HEK293 (cell line): ENCODE results near the gene MSI2.
A peak's percentile ranks its signal among the peaks of the same experiment; 100 is the strongest.

ENCODE experiments used
- CTCF ChIA-PET: fragments of 350-600 bp; formaldehyde crosslinking; extraction: SDS; loops from one replicate; lab custom pipeline; 2021; ENCODE audit warnings: antibody characterized with exemption; lab: Yijun Ruan, JAX
- POLR2A ChIA-PET: fragments of 300-600 bp; formaldehyde crosslinking; extraction: SDS; loops from one replicate; lab custom pipeline; 2020; ENCODE audit warnings: antibody characterized with exemption, inconsistent platforms; lab: Yijun Ruan, JAX
- H3K27ac ChIP-seq: fragments of 200-500 bp; sonication (Bioruptor generic); 2 replicates; pipeline ENCODE4 v1.5.1; 2014; ENCODE audit warnings: low read depth, low read length, control low read depth, inconsistent platforms; ENCODE audit errors: extremely low read depth
- H3K36me3 ChIP-seq, 2 experiments: fragments of 200-500 bp in 1 of 2; sonication (Bioruptor generic) in 1 of 2; 1 replicate in 1 of 2; 2 replicates in 1 of 2; pipeline ENCODE4 v1.5.1; 2014 to 2017; ENCODE audit warnings: inconsistent platforms in 2 of 2, low read length in 2 of 2; ENCODE audit not compliant: control insufficient read depth in 2 of 2, insufficient read depth in 1 of 2
- H3K4me1 ChIP-seq: fragments of 200-500 bp; sonication (Bioruptor generic); 2 replicates; pipeline ENCODE4 v1.5.1; 2014; ENCODE audit warnings: mild to moderate bottlenecking, low read length, inconsistent platforms; ENCODE audit not compliant: control insufficient read depth, insufficient read depth
- H3K4me3 ChIP-seq: 2 replicates; pipeline ENCODE4 v1.5.1; 2011; ENCODE audit warnings: low read depth, mild to moderate bottlenecking, control low read depth, low read length, moderate library complexity
- H3K9me3 ChIP-seq: fragments of 200-500 bp; sonication (Bioruptor generic); 2 replicates; pipeline ENCODE4 v1.5.1; 2014; ENCODE audit warnings: low read depth, low read length, inconsistent platforms; ENCODE audit not compliant: control insufficient read depth, insufficient read depth
- FEZF1 ChIP-seq: fragments of 450-650 bp; formaldehyde crosslinking; IDR thresholded peaks from 2 replicates; pipeline ENCODE4 v1.5.1; 2016; ENCODE audit warnings: missing biosample characterization, missing genetic modification characterization
- HOXA7 ChIP-seq: sonication (generic); formaldehyde crosslinking; IDR thresholded peaks from 2 replicates; pipeline ENCODE4 v1.8.1; 2022; ENCODE audit warnings: missing genetic modification reagents, borderline replicate concordance
- KLF1 ChIP-seq: fragments of 450-650 bp; formaldehyde crosslinking; IDR thresholded peaks from 2 replicates; pipeline ENCODE4 v1.5.1; 2016; ENCODE audit warnings: missing biosample characterization, missing genetic modification characterization
- PATZ1 ChIP-seq: fragments of 450-650 bp; formaldehyde crosslinking; IDR thresholded peaks from 2 replicates; pipeline ENCODE4 v1.5.1; 2016; ENCODE audit warnings: missing biosample characterization, missing genetic modification characterization
- REST ChIP-seq: fragments of 450-650 bp; formaldehyde crosslinking; IDR thresholded peaks from 2 replicates; pipeline ENCODE4 v1.5.1; 2016; ENCODE audit warnings: missing biosample characterization, missing genetic modification characterization
- ZBTB11 ChIP-seq: fragments of 450-650 bp; formaldehyde crosslinking; conservative IDR thresholded peaks from 2 replicates; pipeline ENCODE4 v1.5.1; 2016; ENCODE audit warnings: low read depth, missing biosample characterization, missing genetic modification characterization
- ZBTB48 ChIP-seq: fragments of 450-650 bp; formaldehyde crosslinking; IDR thresholded peaks from 2 replicates; pipeline ENCODE4 v1.5.1; 2016; ENCODE audit warnings: missing biosample characterization, missing genetic modification characterization
- ZBTB8A ChIP-seq: fragments of 450-650 bp; formaldehyde crosslinking; IDR thresholded peaks from 2 replicates; pipeline ENCODE4 v1.5.1; 2016; ENCODE audit warnings: missing biosample characterization, missing genetic modification characterization
- ZNF148 ChIP-seq: fragments of 450-650 bp; formaldehyde crosslinking; IDR thresholded peaks from 2 replicates; pipeline ENCODE4 v1.5.0; 2017; ENCODE audit warnings: missing biosample characterization, missing genetic modification characterization, borderline replicate concordance
- ZNF214 ChIP-seq: fragments of 450-650 bp; formaldehyde crosslinking; IDR thresholded peaks from 2 replicates; pipeline ENCODE4 v1.5.1; 2017; ENCODE audit warnings: missing biosample characterization, mild to moderate bottlenecking, missing genetic modification characterization, borderline replicate concordance
- ZNF223 ChIP-seq: fragments of 450-650 bp; formaldehyde crosslinking; IDR thresholded peaks from 2 replicates; pipeline ENCODE4 v1.5.1; 2016; ENCODE audit warnings: missing biosample characterization, missing genetic modification characterization
- ZNF24 ChIP-seq: fragments of 450-650 bp; formaldehyde crosslinking; IDR thresholded peaks from 2 replicates; pipeline ENCODE4 v1.5.1; 2016; ENCODE audit warnings: missing biosample characterization, missing genetic modification characterization
- ZNF311 ChIP-seq: fragments of 450-650 bp; formaldehyde crosslinking; IDR thresholded peaks from 2 replicates; pipeline ENCODE4 v1.5.1; 2017; ENCODE audit warnings: missing biosample characterization, missing genetic modification characterization, borderline replicate concordance
- ZNF324 ChIP-seq: fragments of 450-650 bp; formaldehyde crosslinking; IDR thresholded peaks from 2 replicates; pipeline ENCODE4 v1.5.1; 2016; ENCODE audit warnings: missing biosample characterization, missing genetic modification characterization
- ZNF426 ChIP-seq: fragments of 450-650 bp; formaldehyde crosslinking; IDR thresholded peaks from 2 replicates; pipeline ENCODE4 v1.5.1; 2017; ENCODE audit warnings: missing biosample characterization, missing genetic modification characterization, mild to moderate bottlenecking, inconsistent platforms, moderate library complexity
- ZNF473 ChIP-seq: fragments of 450-650 bp; formaldehyde crosslinking; IDR thresholded peaks from 2 replicates; pipeline ENCODE4 v1.5.1; 2017; ENCODE audit warnings: missing biosample characterization, missing genetic modification characterization
- ZNF48 ChIP-seq: fragments of 450-650 bp; formaldehyde crosslinking; IDR thresholded peaks from 2 replicates; pipeline ENCODE4 v1.5.1; 2016; ENCODE audit warnings: missing biosample characterization, missing genetic modification characterization
- ZNF560 ChIP-seq: fragments of 450-650 bp; formaldehyde crosslinking; IDR thresholded peaks from 2 replicates; pipeline ENCODE4 v1.5.1; 2017; ENCODE audit warnings: missing biosample characterization, missing genetic modification characterization, borderline replicate concordance
- ZNF707 ChIP-seq: fragments of 450-650 bp; formaldehyde crosslinking; IDR thresholded peaks from 2 replicates; pipeline ENCODE4 v1.5.1; 2016; ENCODE audit warnings: missing biosample characterization, missing genetic modification characterization
- ZNF747 ChIP-seq: fragments of 450-650 bp; formaldehyde crosslinking; IDR thresholded peaks from 2 replicates; pipeline ENCODE4 v1.5.1; 2016; ENCODE audit warnings: missing biosample characterization, missing genetic modification characterization
- ZNF791 ChIP-seq: fragments of 450-650 bp; formaldehyde crosslinking; IDR thresholded peaks from 2 replicates; pipeline ENCODE4 v1.5.1; 2016; ENCODE audit warnings: missing biosample characterization, missing genetic modification characterization
- ZNF792 ChIP-seq: fragments of 450-650 bp; formaldehyde crosslinking; IDR thresholded peaks from 2 replicates; pipeline ENCODE4 v1.5.1; 2016; ENCODE audit warnings: missing biosample characterization, missing genetic modification characterization
- ZXDB ChIP-seq: fragments of 450-650 bp; formaldehyde crosslinking; IDR thresholded peaks from 2 replicates; pipeline ENCODE4 v1.5.1; 2016; ENCODE audit warnings: missing biosample characterization, missing genetic modification characterization

The MSI2 gene

GRCh38 chr17:57294629-57295501 lies 38.5 kb downstream of the MSI2 start (continued):
- TF ChIP-seq ZBTB11, result no peak
- no peak for TF ChIP-seq HOXA7 (CRISPR knock-in tag)
- TF ChIP-seq ZNF707 (tag by site-specific recombination), result no peak
- TF ChIP-seq PATZ1 (tag by site-specific recombination), result no peak; the same call in 1 of the 2 replicates
- TF ChIP-seq ZNF223 (tag by site-specific recombination), result no peak
- no peak for TF ChIP-seq ZNF311 (tag by site-specific recombination)
- no peak for TF ChIP-seq ZNF792 (tag by site-specific recombination)
- TF ChIP-seq REST (tag by site-specific recombination), result 0 out of 2 replicates have a peak, but pooled peaks have one; percentile 13
- peak; percentile 20; the same call in 1 of the 2 replicates for TF ChIP-seq ZXDB (tag by site-specific recombination)
- no peak for TF ChIP-seq ZNF48 (tag by site-specific recombination)
- no peak for TF ChIP-seq ZNF214 (tag by site-specific recombination)
- TF ChIP-seq ZNF473, result no peak
- no peak for TF ChIP-seq ZNF747 (tag by site-specific recombination)
- TF ChIP-seq ZNF426 (tag by site-specific recombination), result no peak
- TF ChIP-seq ZBTB48 (tag by site-specific recombination), result 0 out of 2 replicates have a peak, but pooled peaks have one; percentile 19
- TF ChIP-seq KLF1 (tag by site-specific recombination), result no peak
- no peak for TF ChIP-seq ZBTB8A

- peaks cover 15 to 23% of the 10 kb centered on the region in 2 experiments for H3K36me3 ChIP-seq
- H3K9me3 ChIP-seq, result no peaks in the 10 kb centered on the region
- no peak overlapping the region for H3K4me3 ChIP-seq
- peaks cover 27% of the 10 kb centered on the region for H3K4me1 ChIP-seq
- ChIA-PET CTCF (interaction anchor here (0.6 to 1.4 kb wide), 3 partner anchors 51 to 301 kb away, joined by 3 to 5 read pairs (median 3); no protein-coding TSS in a partner anchor), POLR2A (interaction anchor here (0.6 kb wide), 1 partner anchor 923 kb away, joined by 5 read pairs; the partner anchor contains the start of gene MKS1)
- H3K27ac ChIP-seq, result peak overlapping the region; percentile 50
- TF ChIP-seq ZNF148 (tag by site-specific recombination), result no peak
- no peak for TF ChIP-seq ZNF560 (tag by site-specific recombination)
- TF ChIP-seq ZNF324 (tag by site-specific recombination), result no peak
- TF ChIP-seq ZNF791 (tag by site-specific recombination), result no peak
- TF ChIP-seq ZNF24 (tag by site-specific recombination), result no peak
- peak; percentile 19; the same call in 1 of the 2 replicates for TF ChIP-seq FEZF1 (tag by site-specific recombination)
- TF ChIP-seq HOXA7 (CRISPR knock-in tag), result no peak
These were observed 39.3 kb downstream of the MSI2 start for GRCh38 chr17:57295526-57296023.
